Measurements from ENCODE around the gene CREB5. TPM values are rescaled to one million over a fixed set of nuclear protein-coding genes. Genes with fewer than 3 reads are reported as not detected.

Gene CREB5
- total RNA-seq, 1 donor from 2014 or later = 4.6 TPM

DNA sequence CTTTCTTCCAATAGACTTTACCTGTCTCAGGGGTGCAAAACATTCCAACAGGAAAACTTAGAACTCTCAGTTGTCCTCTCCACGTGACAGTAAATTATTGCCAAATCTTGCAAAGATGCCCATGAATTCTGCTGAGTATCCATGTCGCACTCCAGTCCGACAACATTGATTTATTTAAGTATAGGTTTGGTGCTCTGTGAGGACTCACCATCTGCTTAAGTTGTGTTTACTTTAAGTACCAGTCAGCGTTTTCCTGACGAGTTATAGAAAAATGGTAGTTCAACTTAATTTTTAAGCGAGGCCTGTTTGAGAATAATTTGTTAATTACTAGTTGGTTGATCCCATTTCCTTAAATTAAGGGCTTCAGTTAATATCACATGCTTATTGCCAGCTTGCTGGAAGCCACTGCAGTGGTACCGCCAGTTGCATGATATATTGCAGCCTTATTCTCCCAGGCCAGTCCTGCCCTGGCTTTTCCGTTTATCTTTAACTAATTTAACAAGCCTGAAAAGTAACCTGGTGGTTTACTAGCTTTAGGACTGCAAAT is 27.8 kb downstream of the CREB5 start:
- no peak for DNase-seq (ENCODE audit: low spot score, unreplicated experiment)
- no peak for TF ChIP-seq CTCF (IDR thresholded peaks at IDR 0.05; ENCODE audit: unreplicated experiment)
- Mint-ChIP-seq H3K4me1 (ENCODE audit: low read depth) (peaks cover 10% of the 10 kb centered on the region), H3K27ac (no peak overlapping the region), H3K4me3 (ENCODE audit: low read depth) (no peak overlapping the region), H3K36me3 (ENCODE audit: insufficient read depth) (no peaks in the 10 kb centered on the region), H3K9me3 (ENCODE audit: low read depth) (no peaks in the 10 kb centered on the region), H3K27me3 (peaks cover 9% of the 10 kb centered on the region)

- Mint-ChIP-seq H3K9me3 (ENCODE audit: low read depth) (no peaks in the 10 kb centered on the region), H3K4me1 (ENCODE audit: low read depth) (no peaks in the 10 kb centered on the region), H3K36me3 (ENCODE audit: insufficient read depth) (no peaks in the 10 kb centered on the region), H3K4me3 (ENCODE audit: low read depth) (no peak overlapping the region), H3K27me3 (peaks cover 9% of the 10 kb centered on the region), H3K27ac (no peak overlapping the region)
- DNase-seq (ENCODE audit: low spot score, unreplicated experiment) = no peak
- no peak for TF ChIP-seq CTCF (IDR thresholded peaks at IDR 0.05; ENCODE audit: unreplicated experiment)
Measured at GRCh38 chr7:28442540-28443420, 30.5 kb downstream of the CREB5 start.

DNA sequence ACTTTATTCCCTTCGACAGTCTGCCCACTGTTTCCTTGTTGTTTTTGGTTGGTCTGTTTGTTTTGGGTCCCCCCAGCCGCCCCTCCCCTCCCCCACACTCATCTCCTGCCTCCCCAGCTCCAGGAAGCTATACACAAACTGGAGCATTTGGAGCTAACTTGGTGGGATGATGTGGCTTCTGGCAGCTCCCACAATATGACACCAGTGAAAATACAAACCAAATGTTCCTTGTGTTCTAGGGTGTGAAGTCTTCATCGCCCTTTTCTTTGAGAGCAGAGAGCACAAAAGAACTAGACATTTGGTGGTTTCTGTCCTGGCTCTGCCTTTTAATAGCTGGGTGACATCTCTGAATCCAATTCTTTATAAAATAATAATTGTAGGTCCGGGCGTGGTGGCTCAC is 33.8 kb downstream of the CREB5 start:
- Mint-ChIP-seq H3K27me3 (peaks cover 14% of the 10 kb centered on the region), H3K4me3 (ENCODE audit: low read depth) (no peak overlapping the region), H3K27ac (no peak overlapping the region), H3K4me1 (ENCODE audit: low read depth) (no peaks in the 10 kb centered on the region), H3K36me3 (ENCODE audit: insufficient read depth) (no peaks in the 10 kb centered on the region), H3K9me3 (ENCODE audit: low read depth) (no peaks in the 10 kb centered on the region)
- no peak for DNase-seq (ENCODE audit: low spot score, unreplicated experiment)
- TF ChIP-seq CTCF (IDR thresholded peaks at IDR 0.05; ENCODE audit: unreplicated experiment) = no peak

- no peak for TF ChIP-seq CTCF (IDR thresholded peaks at IDR 0.05; ENCODE audit: unreplicated experiment)
- no peaks in the 10 kb centered on the region for H3K36me3 Mint-ChIP-seq (ENCODE audit: insufficient read depth)
- no peaks in the 10 kb centered on the region for H3K4me1 Mint-ChIP-seq (ENCODE audit: low read depth)
- no peak for DNase-seq (ENCODE audit: low spot score, unreplicated experiment)
- no peaks in the 10 kb centered on the region for H3K9me3 Mint-ChIP-seq (ENCODE audit: low read depth)
- peaks cover 14% of the 10 kb centered on the region for H3K27me3 Mint-ChIP-seq
- no peak overlapping the region for H3K4me3 Mint-ChIP-seq (ENCODE audit: low read depth)
- no peak overlapping the region for H3K27ac Mint-ChIP-seq
Measured at GRCh38 chr7:28447071-28447470, 34.8 kb downstream of the CREB5 start.

GRCh38 chr7:28448708-28449107 is 36.4 kb downstream of the CREB5 start:
- TF ChIP-seq CTCF (IDR thresholded peaks at IDR 0.05; ENCODE audit: unreplicated experiment) = no peak
- no peak overlapping the region for H3K27ac Mint-ChIP-seq
- DNase-seq (ENCODE audit: low spot score, unreplicated experiment) = no peak
- H3K9me3 Mint-ChIP-seq (ENCODE audit: low read depth) = no peaks in the 10 kb centered on the region
- H3K4me1 Mint-ChIP-seq (ENCODE audit: low read depth) = no peaks in the 10 kb centered on the region
- H3K4me3 Mint-ChIP-seq (ENCODE audit: low read depth) = no peak overlapping the region
- H3K36me3 Mint-ChIP-seq (ENCODE audit: insufficient read depth) = no peaks in the 10 kb centered on the region
- peaks cover 14% of the 10 kb centered on the region for H3K27me3 Mint-ChIP-seq

Data from progenitor cell of endocrine pancreas (in vitro differentiated cells).